A549 (cell line): Measurements from ENCODE around the gene CREB5. TPM values are rescaled to one million over a fixed set of nuclear protein-coding genes. Genes with fewer than 3 reads are reported as not detected.

Source experiments
- ATAC-seq, 2 experiments: fragments of 200-7000 bp in 1 of 2; fragments of >200 bp in 1 of 2; cut with Nextera tagmentation in 1 of 2; cut with Tn5 transposase in 1 of 2; 3 replicates each; pipeline versions ENCODE4 v1.8.0 to v1.9.1; 2018 to 2020; ENCODE audit warnings: mild to moderate bottlenecking in 1 of 2, moderate library complexity in 1 of 2
- CTCF ChIA-PET: fragments of 300-600 bp; sonication (Branson Sonifier 250); formaldehyde crosslinking; extraction: SDS; loops from one replicate; lab custom pipeline; 2021; ENCODE audit warnings: antibody characterized with exemption, inconsistent platforms; lab: Yijun Ruan, JAX
- POLR2A ChIA-PET: fragments of 350-600 bp; formaldehyde crosslinking; extraction: SDS; loops from one replicate; lab custom pipeline; 2021; ENCODE audit warnings: antibody characterized with exemption, inconsistent platforms; lab: Yijun Ruan, JAX
- DNase-seq, 2 experiments: peaks; one replicate each; pipeline versions ENCODE4 v3.0.0 to v3.0.0-alpha.2; 2011 to 2016; ENCODE audit warnings: low read depth in 1 of 2, low spot score in 1 of 2
- FAIRE-seq: peaks from 2 replicates; lab custom pipeline; 2011; peaks lifted over from hg19 to GRCh38; lab: Jason Lieb, UNC
- H3K27ac ChIP-seq, 2 experiments: fragments of >200 bp; sonication (Bioruptor Twin); formaldehyde crosslinking; 3 replicates each; pipeline ENCODE4 v1.5.1; 2016 to 2017
- H3K4me1 ChIP-seq: fragments of >200 bp; sonication (Bioruptor Twin); formaldehyde crosslinking; 3 replicates; pipeline ENCODE4 v1.6.1; 2016
- H3K4me2 ChIP-seq: fragments of >200 bp; sonication (Bioruptor Twin); formaldehyde crosslinking; 3 replicates; pipeline ENCODE4 v1.6.1; 2016
- H3K4me3 ChIP-seq: fragments of >200 bp; sonication (Bioruptor Twin); formaldehyde crosslinking; 3 replicates; pipeline ENCODE4 v1.5.1; 2016
- H3K9me3 ChIP-seq: fragments of >200 bp; sonication (Bioruptor Twin); formaldehyde crosslinking; 3 replicates; pipeline ENCODE4 v1.6.1; 2016
- ATOH8 ChIP-seq: fragments of 250-450 bp; sonication (Bioruptor Pico); IDR thresholded peaks from 2 replicates; pipeline ENCODE4 v1.5.0; 2020; ENCODE audit warnings: low read depth, mild to moderate bottlenecking, moderate library complexity
- EHMT2 ChIP-seq: fragments of 200-600 bp; sonication (generic); IDR thresholded peaks from 2 replicates; pipeline ENCODE4 v1.6.1; 2016; ENCODE audit warnings: antibody characterized with exemption, low read depth, mild to moderate bottlenecking, moderate library complexity
- ELK1 ChIP-seq: fragments of 150-350 bp; IDR thresholded peaks from 2 replicates; pipeline ENCODE4 v1.6.1; 2014; ENCODE audit warnings: low read depth, mild to moderate bottlenecking, low read length
- EP300 ChIP-seq, 2 experiments: fragments of >200 bp; sonication (Bioruptor Twin); formaldehyde crosslinking; IDR thresholded peaks; 2 replicates in 1 of 2; 3 replicates in 1 of 2; pipeline ENCODE4 v1.6.1; 2016 to 2017
- FOSL2 ChIP-seq, 2 experiments: fragments of 450-650 bp in 1 of 2; fragments of >200 bp in 1 of 2; sonication (Bioruptor Twin) in 1 of 2; formaldehyde crosslinking; IDR thresholded peaks; 2 replicates each; pipeline versions ENCODE4 v1.5.0 to v1.6.1; 2016 to 2020; ENCODE audit warnings: mild to moderate bottlenecking in 1 of 2, moderate library complexity in 1 of 2
- FOXS1 ChIP-seq: fragments of 250-450 bp; sonication (Bioruptor Pico); IDR thresholded peaks from 2 replicates; pipeline ENCODE4 v1.5.0; 2020; ENCODE audit warnings: mild to moderate bottlenecking, moderate library complexity
- HDAC2 ChIP-seq: fragments of 200-600 bp; sonication (generic); IDR thresholded peaks from 2 replicates; pipeline ENCODE4 v1.6.1; 2016
- HEYL ChIP-seq: fragments of 250-450 bp; sonication (Bioruptor Pico); IDR thresholded peaks from 2 replicates; pipeline ENCODE4 v1.8.0; 2021; ENCODE audit warnings: mild to moderate bottlenecking, moderate library complexity
- JUNB ChIP-seq: fragments of >200 bp; sonication (Bioruptor Twin); formaldehyde crosslinking; IDR thresholded peaks from 2 replicates; pipeline ENCODE4 v1.6.1; 2016
- KDM1A ChIP-seq: fragments of 200-600 bp; sonication (generic); IDR thresholded peaks from 2 replicates; pipeline ENCODE4 v1.6.1; 2016; ENCODE audit warnings: low read depth, mild to moderate bottlenecking
- MAZ ChIP-seq: fragments of 150-350 bp; IDR thresholded peaks from 2 replicates; pipeline ENCODE4 v1.6.1; 2014; ENCODE audit warnings: antibody characterized with exemption, low read depth, low read length, borderline replicate concordance
- MYC ChIP-seq: IDR thresholded peaks from 2 replicates; pipeline ENCODE4 v1.6.1; 2012; ENCODE audit warnings: mild to moderate bottlenecking, inconsistent platforms, low read length, improper control_type of control experiment, borderline replicate concordance
- NFE2L2 ChIP-seq: fragments of 150-350 bp; conservative IDR thresholded peaks from 2 replicates; pipeline ENCODE4 v1.6.1; 2014; ENCODE audit warnings: low read length
- NPAS2 ChIP-seq: fragments of 250-450 bp; sonication (Bioruptor Pico); IDR thresholded peaks from 2 replicates; pipeline ENCODE4 v1.8.0; 2022; ENCODE audit warnings: mild to moderate bottlenecking, moderate library complexity, borderline replicate concordance
- NR3C1 ChIP-seq: fragments of >200 bp; sonication (Bioruptor Twin); formaldehyde crosslinking; IDR thresholded peaks from 3 replicates; pipeline ENCODE4 v1.6.1; 2017
- POLR2A ChIP-seq: IDR thresholded peaks from 2 replicates; pipeline ENCODE4 v1.6.1; 2012; ENCODE audit warnings: mild to moderate bottlenecking, low read length
- POLR2AphosphoS2 ChIP-seq: conservative IDR thresholded peaks from 2 replicates; pipeline ENCODE4 v1.6.1; 2012; ENCODE audit warnings: low read length, improper control_type of control experiment, inconsistent platforms
- RARB ChIP-seq: fragments of 250-450 bp; sonication (Bioruptor Pico); IDR thresholded peaks from 2 replicates; pipeline ENCODE4 v1.8.0; 2021; ENCODE audit warnings: mild to moderate bottlenecking, moderate library complexity
- RFX5 ChIP-seq: fragments of 450-650 bp; IDR thresholded peaks from 2 replicates; pipeline ENCODE4 v1.7.1; 2014; ENCODE audit warnings: antibody characterized with exemption, mild to moderate bottlenecking, moderate library complexity
- RNF2 ChIP-seq: fragments of 200-600 bp; sonication (generic); IDR thresholded peaks from 2 replicates; pipeline ENCODE4 v1.6.1; 2016; ENCODE audit warnings: low read depth, mild to moderate bottlenecking, antibody characterized with exemption, moderate library complexity, borderline replicate concordance
- SREBF2 ChIP-seq: fragments of 450-650 bp; IDR thresholded peaks from 2 replicates; pipeline ENCODE4 v1.6.1; 2014; ENCODE audit warnings: mild to moderate bottlenecking, moderate library complexity
- TFCP2L1 ChIP-seq: fragments of 250-450 bp; sonication (Bioruptor Pico); IDR thresholded peaks from 2 replicates; pipeline ENCODE4 v1.5.0; 2021; ENCODE audit warnings: mild to moderate bottlenecking
- TP53 ChIP-seq: fragments of 250-450 bp; sonication (Bioruptor Pico); IDR thresholded peaks from 2 replicates; pipeline ENCODE4 v1.5.0; 2021; ENCODE audit warnings: mild to moderate bottlenecking, moderate library complexity
- USF2 ChIP-seq: fragments of 450-650 bp; IDR thresholded peaks from 2 replicates; pipeline ENCODE4 v1.6.1; 2014; ENCODE audit warnings: antibody characterized with exemption
- ZC3H11A ChIP-seq: fragments of 450-650 bp; IDR thresholded peaks from 2 replicates; pipeline ENCODE4 v1.6.1; 2014; ENCODE audit warnings: antibody characterized with exemption, mild to moderate bottlenecking
- ZFP36 ChIP-seq: fragments of 450-650 bp; IDR thresholded peaks from 2 replicates; pipeline ENCODE4 v1.6.1; 2014; ENCODE audit warnings: borderline replicate concordance; ENCODE audit not compliant: partially characterized antibody
- ZSCAN20 ChIP-seq: fragments of 250-450 bp; sonication (Bioruptor Pico); IDR thresholded peaks from 2 replicates; pipeline ENCODE4 v1.8.0; 2022; ENCODE audit warnings: mild to moderate bottlenecking, moderate library complexity
- WGBS: methylation state at CpG from one replicate; pipeline ENCODE4 v1.1.6; 2017; ENCODE audit errors: missing lambda C conversion rate; 5-methylcytosine and 5-hydroxymethylcytosine counted together
- polyA plus RNA-seq, 4 experiments: library from polyadenylated mRNA; depleted of rRNA in 3 of 4; stranded (reverse); fragments of >200 nt; fragmentation: RNase III in 1 of 4; extraction: RNeasy Plus Mini Kit Qiagen cat#74134 plus additional on column Dnase treatment in 1 of 4; gene quantifications; 2 replicates in 3 of 4; 3 replicates in 1 of 4; pipeline ENCODE4 v1.2.3, GENCODE V29; 2011 to 2017
- TF ChIP-seq, protein P1 (sequence below): IDR thresholded peaks from 2 replicates; pipeline ENCODE4 v1.6.1; 2012
- TF ChIP-seq, protein P2 (sequence below): fragments of 250-450 bp; sonication (Bioruptor Pico); IDR thresholded peaks from 2 replicates; pipeline ENCODE4 v1.5.0; 2021; ENCODE audit warnings: mild to moderate bottlenecking, moderate library complexity, borderline replicate concordance
- TF ChIP-seq, protein P3 (sequence below): fragments of >200 bp; sonication (Bioruptor Twin); formaldehyde crosslinking; IDR thresholded peaks from 3 replicates; pipeline ENCODE4 v1.6.1; 2016

The CREB5 gene
- polyA plus RNA-seq, 2 of the 4 experiments (the other 2 are of a cell fraction) = 0.61 to 1.5 TPM

DNA sequence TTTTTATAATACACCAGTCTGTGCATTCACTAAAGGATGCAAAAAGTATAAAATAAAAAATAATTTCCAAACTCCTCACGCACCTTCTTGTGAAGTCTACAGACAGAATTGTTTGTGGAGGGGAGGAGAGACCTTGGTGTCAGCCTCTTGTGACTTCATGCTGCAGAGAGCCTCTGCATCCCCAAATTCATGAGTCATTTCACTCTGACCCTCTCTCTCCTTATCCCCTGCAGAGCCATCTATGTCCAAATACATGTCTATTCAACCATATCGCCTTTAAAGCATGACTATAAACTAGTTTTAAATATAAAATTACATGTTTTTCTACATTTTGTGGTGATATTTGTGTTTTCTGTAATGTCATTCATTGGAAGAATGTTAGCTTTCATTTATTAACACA, 6.0 kb downstream of the CREB5 start:
- Histone ChIP-seq H3K27ac (no peak overlapping the region), H3K4me2 (no peak overlapping the region), H3K9me3 (no peaks in the 10 kb centered on the region), H3K4me3 (no peak overlapping the region), H3K4me1 (peaks cover 18% of the 10 kb centered on the region; the same call in 1 of the 3 replicates)
- ATAC-seq (0 out of 6 replicates have a peak, but pooled peaks of 1 of the 2 experiments have one; percentile 35), DNase-seq (no peak), FAIRE-seq (no peak)
- WGBS = 44% methylated on average over 2 of the region's 2 CpGs
- POLR2A ChIA-PET = no interaction called here
- CTCF ChIA-PET = no interaction called here
- TF ChIP-seq ZFP36 (no peak), MYC (no peak), HDAC2 (no peak), ELK1 (no peak), MAZ (no peak), FOSL2 (IDR thresholded peaks at IDR 0.05) (no peak), FOSL2 (CRISPR knock-in tag; IDR thresholded peaks at IDR 0.05) (no peak), ZC3H11A (no peak), RNF2 (no peak), USF2 (no peak), TFCP2L1 (CRISPR knock-in tag) (no peak), HEYL (CRISPR knock-in tag) (no peak), SREBF2 (no peak), RARB (no peak), JUNB (no peak), FOXS1 (CRISPR knock-in tag) (no peak)
- TF ChIP-seq, protein P1, sequence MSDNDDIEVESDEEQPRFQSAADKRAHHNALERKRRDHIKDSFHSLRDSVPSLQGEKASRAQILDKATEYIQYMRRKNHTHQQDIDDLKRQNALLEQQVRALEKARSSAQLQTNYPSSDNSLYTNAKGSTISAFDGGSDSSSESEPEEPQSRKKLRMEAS = no peak
- TF ChIP-seq, protein P2, sequence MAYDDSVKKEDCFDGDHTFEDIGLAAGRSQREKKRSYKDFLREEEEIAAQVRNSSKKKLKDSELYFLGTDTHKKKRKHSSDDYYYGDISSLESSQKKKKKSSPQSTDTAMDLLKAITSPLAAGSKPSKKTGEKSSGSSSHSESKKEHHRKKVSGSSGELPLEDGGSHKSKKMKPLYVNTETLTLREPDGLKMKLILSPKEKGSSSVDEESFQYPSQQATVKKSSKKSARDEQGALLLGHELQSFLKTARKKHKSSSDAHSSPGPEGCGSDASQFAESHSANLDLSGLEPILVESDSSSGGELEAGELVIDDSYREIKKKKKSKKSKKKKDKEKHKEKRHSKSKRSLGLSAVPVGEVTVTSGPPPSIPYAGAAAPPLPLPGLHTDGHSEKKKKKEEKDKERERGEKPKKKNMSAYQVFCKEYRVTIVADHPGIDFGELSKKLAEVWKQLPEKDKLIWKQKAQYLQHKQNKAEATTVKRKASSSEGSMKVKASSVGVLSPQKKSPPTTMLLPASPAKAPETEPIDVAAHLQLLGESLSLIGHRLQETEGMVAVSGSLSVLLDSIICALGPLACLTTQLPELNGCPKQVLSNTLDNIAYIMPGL (CRISPR knock-in tag) = no peak

- TF ChIP-seq, protein P3, sequence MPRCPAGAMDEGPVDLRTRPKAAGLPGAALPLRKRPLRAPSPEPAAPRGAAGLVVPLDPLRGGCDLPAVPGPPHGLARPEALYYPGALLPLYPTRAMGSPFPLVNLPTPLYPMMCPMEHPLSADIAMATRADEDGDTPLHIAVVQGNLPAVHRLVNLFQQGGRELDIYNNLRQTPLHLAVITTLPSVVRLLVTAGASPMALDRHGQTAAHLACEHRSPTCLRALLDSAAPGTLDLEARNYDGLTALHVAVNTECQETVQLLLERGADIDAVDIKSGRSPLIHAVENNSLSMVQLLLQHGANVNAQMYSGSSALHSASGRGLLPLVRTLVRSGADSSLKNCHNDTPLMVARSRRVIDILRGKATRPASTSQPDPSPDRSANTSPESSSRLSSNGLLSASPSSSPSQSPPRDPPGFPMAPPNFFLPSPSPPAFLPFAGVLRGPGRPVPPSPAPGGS = no peak
- TF ChIP-seq TP53 (CRISPR knock-in tag) = no peak
- no peak for TF ChIP-seq ATOH8 (CRISPR knock-in tag)
- no peak for TF ChIP-seq EHMT2
- TF ChIP-seq POLR2AphosphoS2 = no peak
- TF ChIP-seq NPAS2 = no peak
- no peak for TF ChIP-seq MYC
- TF ChIP-seq NR3C1 = no peak
- no peak for TF ChIP-seq KDM1A
- TF ChIP-seq TFCP2L1 (CRISPR knock-in tag) = no peak
- no peak for TF ChIP-seq SREBF2
- no peak for TF ChIP-seq NFE2L2
- TF ChIP-seq FOSL2 (IDR thresholded peaks at IDR 0.05) = no peak
- TF ChIP-seq FOSL2 (CRISPR knock-in tag; IDR thresholded peaks at IDR 0.05) = no peak
- TF ChIP-seq JUNB = no peak
- TF ChIP-seq ZSCAN20 = no peak
- no peak for TF ChIP-seq POLR2A
- TF ChIP-seq RFX5 = no peak
- TF ChIP-seq EP300 (IDR thresholded peaks at IDR 0.05) = no peak
- no peak overlapping the region for H3K4me3 ChIP-seq
- POLR2A ChIA-PET = no interaction called here
- FAIRE-seq (no peak), DNase-seq (no peak), ATAC-seq (no peak)
- peaks cover 18% of the 10 kb centered on the region; the same call in 1 of the 3 replicates for H3K4me1 ChIP-seq
- no peaks in the 10 kb centered on the region for H3K9me3 ChIP-seq
- CTCF ChIA-PET = no interaction called here
- no peak overlapping the region for H3K4me2 ChIP-seq
- H3K27ac ChIP-seq = no peak overlapping the region
- 74% methylated on average over 1 of the region's 1 CpG for WGBS
These were observed 6.6 kb downstream of the CREB5 start for GRCh38 chr7:28418966-28419365.
